Ectodermal cell (in vitro differentiated cells): ENCODE measurements around the gene TEKTIP1.
"Not testable (repeated sequence)": the region's sequence is repeated elsewhere in the genome, so short reads cannot be mapped to it uniquely, and the experiment has no call there.

Experiments
- H3K27ac ChIP-seq: 2 replicates; pipeline ENCODE4 v1.7.0; 2013; ENCODE audit warnings: mild to moderate bottlenecking, low read depth, low read length; ENCODE audit not compliant: insufficient read depth, poor library complexity, severe bottlenecking
- H3K27me3 ChIP-seq: 2 replicates; pipeline ENCODE4 v1.7.0; 2013; ENCODE audit warnings: mild to moderate bottlenecking, low read length; ENCODE audit not compliant: insufficient read depth, control insufficient read depth, poor library complexity, severe bottlenecking
- H3K36me3 ChIP-seq: one replicate; pipeline ENCODE4 v1.7.0; 2013; ENCODE audit warnings: low read length; ENCODE audit not compliant: control insufficient read depth, insufficient read depth
- H3K4me1 ChIP-seq: one replicate; pipeline ENCODE4 v1.7.0; 2013; ENCODE audit warnings: low read length; ENCODE audit not compliant: control insufficient read depth, insufficient read depth
- H3K4me3 ChIP-seq: 2 replicates; pipeline ENCODE4 v1.7.0; 2013; ENCODE audit warnings: low read depth, low read length, control low read depth; ENCODE audit not compliant: insufficient read depth
- H3K9me3 ChIP-seq: 2 replicates; pipeline ENCODE4 v1.7.0; 2013; ENCODE audit warnings: mild to moderate bottlenecking, low read length, moderate library complexity; ENCODE audit not compliant: control insufficient read depth
- WGBS, 2 experiments: methylation state at CpG; one replicate each; pipeline ENCODE4 v1.1.7; 2013; ENCODE audit warnings: missing lambda C conversion rate in 2 of 2; 5-methylcytosine and 5-hydroxymethylcytosine counted together

The TEKTIP1 gene

DNA sequence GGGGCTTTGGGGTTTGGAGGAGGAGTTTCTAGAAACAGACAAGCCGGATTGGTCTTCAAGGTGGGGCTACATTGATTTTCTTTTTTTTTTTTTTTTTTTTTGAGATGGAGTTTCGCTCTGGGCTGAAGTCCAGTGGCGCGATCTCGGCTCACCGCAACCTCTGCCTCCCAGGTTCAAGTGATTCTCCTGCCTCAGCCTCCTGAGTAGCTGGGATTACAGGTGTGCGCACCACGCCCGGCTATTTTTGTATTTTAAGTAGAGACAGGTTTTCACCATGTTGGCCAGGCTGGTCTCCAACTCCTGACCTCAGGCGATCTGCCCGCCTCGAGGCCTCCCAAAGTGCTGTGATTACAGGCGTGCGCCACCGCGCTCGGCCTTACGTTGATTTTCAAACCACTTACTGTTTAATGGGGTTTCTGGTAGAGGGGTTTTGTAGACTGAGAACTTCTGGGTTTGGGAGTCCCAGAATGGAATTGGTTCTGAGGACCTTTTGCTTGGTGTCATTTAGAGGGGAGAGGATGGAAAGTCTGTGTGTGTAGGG, 30.8 kb upstream of the TEKTIP1 start:
- H3K4me1 ChIP-seq, H3K27ac ChIP-seq, H3K9me3 ChIP-seq, H3K27me3 ChIP-seq, H3K4me3 ChIP-seq: not testable (repeated sequence)
- 88 to 91% methylated on average over 18 of the region's 18 CpGs for WGBS, 2 experiments
- H3K36me3 ChIP-seq, result peaks cover 13% of the 10 kb centered on the region

DNA sequence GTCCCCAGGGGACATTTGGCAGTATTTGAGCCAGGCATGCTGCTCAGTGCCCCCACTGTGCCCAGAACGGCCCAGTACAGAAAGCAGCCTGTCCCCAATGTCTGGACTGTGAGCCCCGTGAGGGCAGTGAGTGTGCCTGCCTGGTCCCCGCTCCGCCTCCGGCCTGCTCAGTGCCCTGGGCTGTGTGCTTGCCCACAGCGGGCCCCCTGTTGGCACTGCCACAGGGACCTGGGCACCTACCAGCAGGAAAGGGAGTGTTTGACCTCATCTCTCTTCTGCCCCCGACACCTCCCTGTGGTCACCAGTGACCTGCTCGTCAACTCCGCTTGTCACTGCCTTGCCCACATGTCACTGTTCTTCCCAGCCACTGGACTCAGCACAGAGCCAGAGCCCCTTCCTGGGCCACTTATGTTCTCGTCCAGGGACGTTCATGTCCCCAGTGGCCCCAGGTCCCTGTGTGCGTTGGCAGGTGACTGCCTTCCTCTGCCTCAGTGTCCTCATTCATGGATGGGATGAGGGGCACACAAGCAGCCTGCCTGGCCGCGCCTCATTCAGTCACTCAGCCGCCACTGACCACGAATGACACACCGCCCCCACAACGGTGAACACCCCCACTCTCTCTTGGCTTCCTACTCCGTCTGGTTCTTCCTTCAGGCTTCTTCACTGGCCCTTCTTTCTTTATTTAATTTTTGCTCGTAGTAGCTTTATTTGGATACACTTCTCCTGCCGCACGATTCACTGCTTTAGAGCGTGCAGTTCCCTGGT, 30.0 kb upstream of the TEKTIP1 start:
- Histone ChIP-seq H3K36me3 (peaks cover 13% of the 10 kb centered on the region), H3K27ac (no peak overlapping the region), H3K4me3 (no peak overlapping the region), H3K4me1 (no peaks in the 10 kb centered on the region), H3K27me3 (no peaks in the 10 kb centered on the region), H3K9me3 (no peaks in the 10 kb centered on the region)
- WGBS, 2 experiments, result 96% methylated on average over 23 of the region's 23 CpGs

DNA sequence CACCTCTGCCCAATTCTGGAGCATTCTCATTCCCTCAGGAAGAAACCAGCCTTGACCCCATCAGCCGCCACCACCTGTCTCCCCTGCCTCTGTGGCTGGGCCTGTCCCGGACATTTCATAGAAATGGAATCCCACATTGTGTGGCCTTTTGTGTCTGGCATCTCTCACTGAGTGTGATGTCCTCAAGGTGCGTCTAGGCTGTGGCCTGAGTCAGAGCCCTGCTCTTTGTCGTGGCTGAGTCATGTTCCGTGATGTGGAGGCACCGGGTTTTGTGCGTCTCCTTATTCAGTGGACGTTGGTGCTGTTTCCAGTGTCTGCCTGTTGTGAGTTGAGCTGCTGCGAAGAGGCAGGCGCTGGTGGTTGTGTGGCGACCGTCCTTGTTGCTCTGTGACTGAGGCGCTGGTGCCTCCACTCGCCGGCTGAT, 29.4 kb upstream of the TEKTIP1 start:
- H3K4me3 ChIP-seq, result no peak overlapping the region
- H3K9me3 ChIP-seq, result no peaks in the 10 kb centered on the region
- H3K4me1 ChIP-seq, result no peaks in the 10 kb centered on the region
- H3K36me3 ChIP-seq, result peaks cover 13% of the 10 kb centered on the region
- no peaks in the 10 kb centered on the region for H3K27me3 ChIP-seq
- 95 to 96% methylated on average over 15 of the region's 15 CpGs for WGBS, 2 experiments
- no peak overlapping the region for H3K27ac ChIP-seq

DNA sequence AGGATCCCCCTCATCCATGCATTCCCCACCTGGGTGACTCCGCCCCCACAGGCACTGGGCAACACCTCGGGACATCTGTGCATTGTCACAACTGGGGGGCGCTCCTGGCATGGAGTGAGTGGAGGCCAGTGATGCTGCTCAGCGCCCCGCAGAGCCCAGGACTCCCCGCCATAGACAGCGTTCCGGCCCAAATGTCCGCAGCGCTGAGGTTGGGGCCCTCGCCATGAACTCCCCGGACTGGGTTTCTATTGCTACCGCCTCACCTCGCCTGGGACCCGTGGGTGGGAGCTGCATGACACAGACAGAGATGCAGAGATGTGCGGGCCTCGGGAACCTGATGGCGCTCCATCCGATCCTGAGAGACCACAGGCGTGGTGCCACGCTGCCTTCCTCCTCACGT, 28.2 kb upstream of the TEKTIP1 start:
- Histone ChIP-seq H3K36me3 (peaks cover 13% of the 10 kb centered on the region), H3K4me1 (no peaks in the 10 kb centered on the region), H3K9me3 (no peaks in the 10 kb centered on the region), H3K4me3 (no peak overlapping the region), H3K27me3 (no peaks in the 10 kb centered on the region), H3K27ac (no peak overlapping the region)
- 95% methylated on average over 22 of the region's 22 CpGs for WGBS, 2 experiments

DNA sequence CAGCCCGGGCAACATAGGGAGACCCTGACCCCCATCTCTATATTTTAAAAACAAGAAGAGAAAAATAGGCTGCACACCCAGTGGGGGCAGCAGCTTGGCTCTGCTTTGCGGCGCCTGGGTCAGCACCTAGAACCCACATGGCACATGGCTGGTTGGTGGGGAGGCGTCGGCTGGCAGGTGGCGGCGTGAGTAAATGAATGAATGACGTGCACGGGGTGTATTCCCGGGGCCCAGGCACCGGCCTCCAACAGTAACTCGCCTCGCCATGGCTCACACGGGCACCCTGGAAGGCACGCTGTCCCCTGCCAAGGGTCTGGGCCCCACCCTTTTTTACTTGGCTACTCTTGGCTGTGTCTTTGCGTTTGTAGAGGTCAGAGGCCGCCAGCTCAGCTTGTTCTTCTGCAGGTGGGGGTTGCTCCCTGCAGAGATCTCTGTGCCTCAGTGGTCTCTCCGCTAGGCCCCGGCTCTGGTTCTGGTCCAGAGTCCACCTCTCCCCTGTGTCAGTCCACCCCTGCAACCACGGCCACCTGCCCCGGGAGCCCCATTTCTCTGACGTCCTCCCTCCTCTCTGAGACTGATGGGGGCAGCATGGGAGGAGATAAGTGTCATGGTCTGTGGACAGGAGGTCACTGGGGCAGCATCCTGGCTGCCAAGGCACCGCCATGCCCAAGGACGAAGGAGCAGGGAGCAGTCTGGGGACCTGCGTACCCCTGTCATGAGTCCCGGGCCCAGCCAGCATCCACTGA, 27.3 kb upstream of the TEKTIP1 start:
- WGBS, 2 experiments, result 95 to 97% methylated on average over 26 of the region's 26 CpGs
- Histone ChIP-seq H3K9me3 (no peaks in the 10 kb centered on the region), H3K27me3 (no peaks in the 10 kb centered on the region)

DNA sequence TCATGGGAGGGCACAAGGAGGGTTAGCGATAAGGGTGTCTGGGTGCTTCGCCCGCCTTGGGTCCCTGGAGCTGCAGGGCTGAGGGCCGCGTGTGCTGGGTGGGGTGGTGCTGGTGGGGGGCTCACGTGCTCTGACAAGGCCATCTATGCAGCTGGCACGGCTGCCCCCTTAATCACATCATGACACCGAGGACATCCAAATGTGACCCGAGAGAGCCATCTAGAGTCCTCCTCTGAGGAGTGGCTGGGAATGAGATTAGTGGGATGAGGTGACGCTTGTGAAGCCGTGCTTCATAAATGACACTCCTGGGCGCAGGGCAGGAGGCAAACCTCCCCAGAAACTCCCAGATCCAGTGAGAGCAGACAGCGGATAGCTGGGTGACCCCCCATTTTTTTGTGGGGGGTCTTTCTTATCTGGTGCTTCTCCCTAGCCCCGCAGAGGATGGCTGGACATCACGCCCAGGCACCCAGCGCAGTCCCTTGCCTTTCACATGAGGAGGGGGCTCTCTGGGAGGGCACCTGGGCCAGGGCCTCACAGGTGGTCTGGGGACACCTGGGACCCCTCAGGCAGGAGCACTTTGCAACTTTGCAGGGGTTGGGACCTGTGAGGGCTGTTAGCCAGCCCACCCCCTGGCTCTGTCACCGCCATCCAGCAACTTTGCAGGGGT, 26.3 kb upstream of the TEKTIP1 start:
- no peak overlapping the region for H3K4me3 ChIP-seq
- H3K27ac ChIP-seq, result no peak overlapping the region
- no peaks in the 10 kb centered on the region for H3K4me1 ChIP-seq
- no peaks in the 10 kb centered on the region for H3K9me3 ChIP-seq
- no peaks in the 10 kb centered on the region for H3K27me3 ChIP-seq
- WGBS, 2 experiments, result 93 to 95% methylated on average over 17 of the region's 17 CpGs
- peaks cover 13% of the 10 kb centered on the region for H3K36me3 ChIP-seq

More for the DNA sequence above, 27.3 kb upstream of the TEKTIP1 start:
- Histone ChIP-seq H3K4me3 (no peak overlapping the region), H3K4me1 (no peaks in the 10 kb centered on the region), H3K36me3 (peaks cover 13% of the 10 kb centered on the region), H3K27ac (no peak overlapping the region)

DNA sequence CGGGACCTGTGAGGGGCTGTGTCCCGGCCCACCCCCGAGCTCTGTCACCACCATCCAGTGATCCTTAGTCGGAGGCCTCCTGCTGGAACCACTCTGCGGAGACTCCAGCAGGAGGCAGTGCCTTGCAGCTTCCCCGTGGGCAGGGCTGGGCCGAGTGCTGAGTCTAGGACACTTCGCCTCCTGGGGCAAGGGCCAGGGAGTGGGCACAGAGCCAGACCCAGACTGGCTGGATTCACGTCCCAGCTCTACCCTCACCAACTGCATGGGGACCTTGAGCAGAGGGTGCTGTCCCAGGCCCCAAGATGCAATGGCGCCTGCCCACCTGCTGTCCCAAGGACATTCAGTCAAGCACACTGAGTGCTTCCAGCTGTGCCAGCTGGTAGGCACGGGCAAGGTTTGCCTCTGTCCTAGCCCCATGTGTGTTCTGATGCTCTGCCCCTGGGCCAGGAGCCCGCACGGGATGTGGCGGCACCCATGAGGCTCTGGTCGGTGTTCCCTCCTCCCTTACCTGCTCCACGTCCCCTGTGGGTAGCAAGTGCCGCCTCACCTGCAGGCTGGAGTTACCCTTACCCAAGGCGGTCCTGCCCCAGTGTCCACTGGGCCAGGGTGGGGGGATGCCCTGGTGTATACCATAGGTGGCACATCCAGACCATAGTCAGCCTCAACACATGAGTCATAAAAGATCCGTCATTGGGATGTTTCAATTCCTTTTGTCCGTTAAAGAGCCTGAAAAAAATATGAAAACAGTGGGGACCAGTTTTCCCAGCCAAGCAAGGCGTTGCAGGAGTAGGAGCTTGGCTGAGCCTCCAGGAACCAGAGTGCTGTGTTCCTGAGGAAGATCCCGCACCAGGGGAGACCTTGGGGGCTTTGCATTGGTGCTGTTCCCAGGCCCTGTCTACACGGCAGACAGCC, 25.5 kb upstream of the TEKTIP1 start:
- WGBS, 2 experiments, result 93 to 94% methylated on average over 23 of the region's 23 CpGs

DNA sequence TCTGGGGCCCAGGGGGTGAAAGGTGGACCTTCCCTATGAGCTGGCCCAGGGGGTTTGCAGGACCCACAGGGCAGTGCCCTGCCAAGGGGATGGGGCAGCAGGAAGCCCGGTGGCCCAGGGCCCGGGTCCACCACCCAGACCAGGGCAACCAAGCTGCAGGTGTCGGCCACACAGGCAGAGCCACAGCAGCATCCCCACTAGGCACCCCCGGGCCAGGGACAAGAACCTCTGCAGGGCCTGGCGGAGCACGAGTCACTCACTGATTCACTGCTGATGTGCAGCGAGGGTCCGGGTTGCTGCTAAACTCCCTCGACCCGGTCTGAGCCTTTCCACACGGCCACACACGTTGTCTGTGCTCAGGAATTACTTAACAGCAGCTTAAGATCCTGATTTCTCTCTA, 24.0 kb upstream of the TEKTIP1 start:
- Histone ChIP-seq H3K27ac (no peak overlapping the region), H3K27me3 (no peaks in the 10 kb centered on the region), H3K36me3 (peaks cover 5% of the 10 kb centered on the region), H3K9me3 (no peaks in the 10 kb centered on the region), H3K4me1 (no peaks in the 10 kb centered on the region), H3K4me3 (no peak overlapping the region)
- 92 to 95% methylated on average over 12 of the region's 12 CpGs for WGBS, 2 experiments

More for the DNA sequence above, 25.5 kb upstream of the TEKTIP1 start:
- Histone ChIP-seq H3K27ac (no peak overlapping the region), H3K4me3 (no peak overlapping the region), H3K27me3 (no peaks in the 10 kb centered on the region), H3K36me3 (peaks cover 13% of the 10 kb centered on the region), H3K4me1 (no peaks in the 10 kb centered on the region), H3K9me3 (no peaks in the 10 kb centered on the region)

DNA sequence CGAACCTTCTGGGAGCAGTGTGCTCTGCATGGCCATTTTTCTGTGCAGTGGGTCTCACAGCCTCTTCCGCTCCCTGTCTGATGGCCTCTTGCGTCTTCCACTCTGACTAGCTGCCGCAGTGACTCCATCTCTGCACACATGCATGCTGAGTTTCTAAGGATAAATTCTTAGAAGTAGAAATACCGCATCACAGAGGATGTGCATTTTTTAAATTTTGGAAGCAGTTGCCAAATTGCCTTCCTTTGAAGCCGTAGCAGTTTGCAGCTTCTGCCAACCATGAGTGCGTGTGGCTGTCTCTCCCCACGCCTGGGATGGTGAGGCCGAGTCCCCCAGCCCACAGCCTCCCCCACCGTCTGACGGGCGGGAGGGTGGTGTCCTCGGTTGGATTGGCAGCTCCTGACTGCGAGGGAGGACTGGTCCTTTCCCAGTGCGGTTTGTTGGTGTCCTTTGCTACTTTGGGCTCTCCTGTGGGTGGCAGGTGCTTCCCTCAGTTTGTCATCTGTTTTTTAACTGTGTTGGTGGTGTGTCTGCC, 23.0 kb upstream of the TEKTIP1 start:
- 88% methylated on average over 15 of the region's 15 CpGs for WGBS, 2 experiments
- peaks cover 5% of the 10 kb centered on the region for H3K36me3 ChIP-seq

More for the DNA sequence above, 23.0 kb upstream of the TEKTIP1 start:
- Histone ChIP-seq H3K9me3 (no peaks in the 10 kb centered on the region), H3K4me3 (no peak overlapping the region), H3K4me1 (no peaks in the 10 kb centered on the region), H3K27ac (no peak overlapping the region), H3K27me3 (no peaks in the 10 kb centered on the region)
